Measurements from ENCODE around the gene SLC7A5.
"Not testable (repeated sequence)": the region's sequence is repeated elsewhere in the genome, so short reads cannot be mapped to it uniquely, and the experiment has no call there.

SLC7A5 gene

DNA sequence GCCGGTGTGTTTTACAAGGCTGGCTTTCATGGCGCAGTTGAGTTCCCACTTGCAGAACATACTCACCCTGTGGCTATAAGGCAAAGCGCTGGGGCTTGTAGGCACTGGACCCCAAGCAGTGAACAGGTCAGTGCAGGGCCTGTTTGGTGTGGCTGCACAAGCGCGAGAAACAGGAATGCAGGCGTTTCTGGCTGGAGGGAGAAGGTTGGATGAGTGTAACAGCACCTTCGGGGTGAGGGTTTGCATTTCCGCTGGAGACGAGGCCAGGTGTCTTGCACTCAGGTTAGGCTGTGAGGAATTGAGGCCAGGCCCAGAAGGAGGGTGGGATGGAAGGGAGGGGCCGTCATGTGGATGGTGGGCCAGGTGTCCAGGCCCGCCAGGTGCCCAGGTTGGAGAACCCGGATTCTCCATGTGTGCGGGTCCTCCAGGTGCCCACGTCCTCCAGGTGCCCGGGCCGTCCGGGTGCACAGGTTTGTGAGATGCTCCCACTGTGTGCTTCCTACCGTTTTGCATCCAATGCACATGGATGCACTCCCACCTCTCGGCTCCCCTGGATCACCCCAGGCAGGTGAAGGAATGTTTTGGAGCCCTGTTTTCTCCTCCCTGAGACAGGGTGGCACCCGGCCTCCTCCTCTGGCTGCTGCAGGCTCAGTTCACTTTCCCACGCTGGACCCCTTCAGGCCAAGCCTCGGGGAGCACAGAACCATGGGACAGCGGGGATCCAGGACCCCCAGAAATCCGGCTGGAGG lies 46.0 kb downstream of the SLC7A5 start:
- DNase-seq (ENCODE audit: low read depth in 3 of 3), result no peak

DNA sequence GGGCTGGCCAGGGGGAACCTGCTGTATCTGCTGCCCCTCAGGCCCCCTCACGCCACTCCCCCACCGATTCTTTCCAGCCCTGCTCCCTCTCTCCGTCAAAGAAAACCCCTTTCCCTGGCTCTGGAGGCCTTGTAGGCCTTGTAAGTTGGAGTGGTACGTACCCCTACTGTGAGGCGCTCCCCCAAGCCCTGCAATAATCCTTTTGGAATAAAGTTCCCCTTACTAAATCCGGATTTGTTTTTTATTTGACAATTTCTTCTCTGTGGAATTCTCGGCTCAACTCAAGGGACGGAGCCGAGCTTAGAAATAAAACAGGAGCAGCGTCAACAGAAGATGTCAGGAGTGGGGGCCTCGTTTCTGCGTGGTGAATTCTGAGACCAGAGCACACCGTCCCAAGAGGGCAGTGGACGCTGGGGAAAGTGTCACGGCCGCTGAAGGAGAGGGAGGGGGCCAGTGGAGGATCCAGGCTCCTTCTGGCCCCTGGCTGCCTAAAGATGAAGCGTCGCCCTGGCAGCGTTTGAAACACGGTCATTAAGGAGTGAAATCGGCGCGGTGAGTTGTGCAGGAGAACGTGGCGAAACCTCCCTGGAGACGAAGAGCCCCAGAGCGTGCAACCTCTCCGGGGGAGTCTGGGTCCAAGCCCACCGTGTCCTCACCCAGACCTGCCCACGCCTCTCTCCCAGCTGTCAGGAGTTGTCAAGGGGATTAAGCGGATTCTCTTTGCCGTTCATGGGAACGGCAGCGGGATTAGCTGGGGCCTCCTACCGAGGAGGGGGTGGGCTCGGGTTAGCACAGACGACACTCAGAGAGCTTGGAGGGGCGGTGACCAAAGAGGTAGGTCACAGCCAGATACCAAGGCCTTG lies 47.0 kb downstream of the SLC7A5 start:
- DNase-seq (ENCODE audit: low read depth in 3 of 3), result no peak

DNA sequence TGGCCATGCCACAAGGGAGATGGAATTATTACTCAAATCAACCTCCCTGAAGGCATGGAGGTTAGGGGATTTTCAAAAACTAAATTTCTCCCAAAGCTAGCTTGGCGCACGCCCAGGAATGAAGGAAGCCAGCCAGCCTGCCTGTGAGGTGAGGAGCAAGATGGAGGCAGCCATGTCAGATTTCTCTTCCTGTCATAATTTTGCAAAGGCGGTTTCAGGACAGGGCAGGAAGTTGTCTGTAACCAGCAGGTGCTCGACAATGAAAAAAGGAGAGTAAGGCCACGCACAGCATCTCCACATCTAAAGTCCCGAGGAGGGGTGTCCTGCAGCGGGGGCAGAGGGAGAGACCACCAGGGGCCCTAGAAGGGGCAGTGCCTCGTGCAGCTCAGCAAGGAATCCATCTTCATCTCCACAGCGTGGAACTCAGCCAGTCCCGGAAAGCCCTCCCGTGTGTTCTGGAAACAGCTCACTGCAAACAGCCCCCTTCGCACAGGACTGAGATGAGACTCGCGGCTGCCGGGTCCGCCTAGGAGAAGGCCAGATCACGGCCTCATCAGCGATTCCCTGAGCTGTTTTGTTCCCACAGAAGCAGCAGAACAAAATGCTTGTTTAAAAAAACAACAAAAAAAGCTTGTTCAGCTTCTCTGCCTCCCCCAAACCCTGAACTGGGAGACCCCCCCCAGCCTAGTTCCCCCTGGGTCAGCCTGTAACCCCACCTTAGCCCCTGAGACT lies 47.8 kb downstream of the SLC7A5 start:
- DNase-seq (ENCODE audit: low read depth in 3 of 3), result no peak

DNA sequence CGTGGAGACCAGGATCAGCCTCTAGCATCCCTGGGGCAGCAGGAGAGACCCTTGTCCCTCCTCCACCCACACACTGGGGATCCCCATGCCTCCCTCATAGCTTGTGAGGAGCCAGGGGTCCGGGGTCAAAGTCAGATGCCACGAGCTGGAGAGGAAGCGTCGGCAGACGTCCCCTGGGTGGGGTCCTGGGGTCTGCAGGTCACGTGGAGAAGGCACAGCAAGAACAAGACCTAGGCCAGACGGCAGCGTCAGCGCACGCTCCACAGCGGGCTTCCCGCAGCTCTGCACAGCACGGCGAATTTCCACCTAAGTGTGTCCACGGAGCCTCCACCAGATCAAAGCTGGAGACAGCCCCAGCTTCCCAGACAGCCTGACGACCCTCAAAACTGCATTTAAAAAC lies 49.3 kb downstream of the SLC7A5 start:
- no peak for DNase-seq (ENCODE audit: low read depth in 3 of 3)

DNA sequence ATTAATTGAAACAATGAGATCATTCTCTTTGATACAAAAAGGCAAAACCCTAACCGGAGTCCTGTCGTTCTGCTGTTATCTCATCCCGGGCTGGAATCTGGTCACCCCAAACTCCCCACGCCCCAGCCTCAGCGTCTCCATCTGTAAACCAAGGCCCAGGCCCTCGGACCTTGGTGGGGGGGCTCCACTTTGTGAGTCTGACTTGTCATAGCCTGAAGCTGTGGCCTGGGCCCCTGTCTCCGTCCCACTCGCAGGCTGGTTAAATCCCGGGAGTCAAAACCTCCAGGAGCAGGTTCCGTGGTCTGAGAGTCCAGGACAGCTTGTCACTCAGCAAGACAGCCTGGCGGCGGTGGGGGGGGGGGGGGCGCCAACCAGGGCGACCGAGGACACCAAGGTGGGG lies 50.0 kb downstream of the SLC7A5 start:
- DNase-seq (ENCODE audit: low read depth in 3 of 3), result no peak

DNA sequence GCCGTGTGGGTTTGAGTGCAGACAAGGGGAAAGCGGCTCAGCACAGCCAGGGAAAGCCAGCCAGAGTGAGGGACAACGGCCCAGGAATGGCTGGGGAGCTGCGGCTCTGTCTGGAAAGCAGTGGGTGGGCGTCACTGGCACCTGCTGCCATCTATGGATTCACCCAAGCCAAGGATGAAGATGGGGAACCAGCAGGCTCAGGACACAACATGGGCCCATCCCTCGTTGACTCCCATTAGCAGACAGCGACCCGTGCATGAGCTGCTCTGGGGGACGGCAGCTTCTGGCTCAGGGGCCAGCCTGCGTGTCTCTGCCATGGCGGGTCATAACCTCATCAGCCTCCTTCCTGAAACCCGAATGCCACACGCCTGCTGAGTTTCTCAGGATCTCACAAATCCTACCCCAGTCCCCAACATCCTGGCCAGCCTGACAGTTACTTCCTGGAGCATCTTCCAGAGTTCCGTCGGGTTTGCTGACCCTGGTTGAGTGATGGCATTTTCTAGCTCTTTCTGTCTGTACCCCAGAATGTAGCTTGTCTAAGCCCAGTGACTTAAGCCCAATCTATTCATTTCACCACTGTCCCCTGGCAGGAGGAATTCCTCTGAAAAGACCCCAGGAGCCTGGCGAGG lies 50.7 kb downstream of the SLC7A5 start:
- no peak for DNase-seq (ENCODE audit: low read depth in 3 of 3)

GRCh38 chr16:87817910-87818309 lies 51.4 kb downstream of the SLC7A5 start:
- no peak for DNase-seq (ENCODE audit: low read depth in 3 of 3)

GRCh38 chr16:87817370-87817769 lies 51.9 kb downstream of the SLC7A5 start:
- not testable (repeated sequence) for DNase-seq (ENCODE audit: low read depth in 3 of 3)

GRCh38 chr16:87816507-87817100 lies 52.7 kb downstream of the SLC7A5 start:
- DNase-seq (ENCODE audit: low read depth in 3 of 3), result no peak

- DNase-seq (ENCODE audit: low read depth in 3 of 3), result no peak
Observed at GRCh38 chr16:87815567-87815966, 53.7 kb downstream of the SLC7A5 start.

DNA sequence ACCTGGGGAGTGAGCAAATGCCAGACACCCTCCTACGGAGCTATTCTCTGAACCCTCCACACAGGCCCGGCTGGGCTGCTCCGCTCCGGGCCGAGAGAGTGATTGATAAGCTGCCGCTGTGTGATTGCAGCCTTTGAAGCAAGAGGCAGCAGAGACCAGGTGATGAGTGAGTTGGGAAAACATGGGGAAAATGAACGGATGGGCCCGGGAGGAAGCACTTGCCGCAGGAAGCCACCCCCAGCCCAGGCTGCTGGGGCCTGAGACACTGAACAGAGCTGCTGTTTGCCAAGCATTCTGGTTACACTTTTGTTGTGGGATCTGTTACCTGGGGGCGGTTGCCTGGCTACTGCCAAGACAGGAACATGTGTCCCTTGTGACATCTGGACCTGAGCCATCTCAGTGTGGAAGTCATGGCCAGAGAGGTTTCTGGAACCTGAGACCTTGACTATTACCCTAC lies 57.1 kb downstream of the SLC7A5 start:
- no peak for DNase-seq (ENCODE audit: low read depth in 3 of 3)

GRCh38 chr16:87811454-87811853 lies 57.9 kb downstream of the SLC7A5 start:
- DNase-seq (ENCODE audit: low read depth in 3 of 3), result not testable (repeated sequence)

DNA sequence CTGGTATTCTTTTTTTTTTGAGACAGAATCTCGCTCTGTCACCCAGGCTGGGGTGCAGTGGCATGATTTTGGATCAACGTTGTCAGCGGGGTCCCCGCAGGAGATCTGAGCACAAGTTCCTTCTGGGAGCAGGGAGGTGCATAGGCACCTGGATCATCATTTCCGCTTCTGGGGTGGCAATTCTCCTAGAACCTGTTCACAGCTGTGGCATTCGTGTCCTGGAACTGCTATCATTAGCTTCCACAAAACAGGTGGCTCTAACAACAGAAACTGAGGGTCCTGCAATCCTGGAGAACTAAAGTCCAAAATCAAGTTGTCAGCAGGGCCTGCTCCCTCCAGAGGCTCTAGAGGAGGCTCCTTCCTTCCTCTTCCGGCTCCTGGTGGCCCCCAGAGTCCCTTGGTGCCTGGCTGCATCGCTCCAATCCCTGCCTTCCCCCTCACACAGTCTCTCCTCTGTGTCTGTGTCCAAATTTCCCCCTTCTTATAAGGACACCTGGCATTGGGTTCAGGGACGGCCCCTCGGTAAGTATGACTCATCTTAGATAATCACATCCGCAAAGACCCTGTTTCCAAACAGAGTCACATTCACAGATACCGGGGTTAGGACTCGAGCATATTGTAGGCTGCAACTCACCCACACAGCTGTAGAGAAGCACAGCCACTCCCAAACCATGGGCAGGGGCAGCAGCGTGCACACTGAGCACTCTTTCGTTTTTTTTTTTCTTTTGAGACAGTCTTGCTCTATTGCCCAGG lies 60.0 kb downstream of the SLC7A5 start:
- no peak for DNase-seq (ENCODE audit: low read depth in 3 of 3)

GRCh38 chr16:87808108-87808507 lies 61.2 kb downstream of the SLC7A5 start:
- DNase-seq (ENCODE audit: low read depth in 3 of 3), result no peak

- DNase-seq (ENCODE audit: low read depth in 3 of 3), result peak in 1 of 3 experiments; percentile 49
Observed at GRCh38 chr16:87806641-87807546, 62.4 kb downstream of the SLC7A5 start.

GRCh38 chr16:87806261-87806640 lies 63.1 kb downstream of the SLC7A5 start:
- DNase-seq (ENCODE audit: low read depth in 3 of 3), result no peak

GRCh38 chr16:87803385-87803784 lies 65.9 kb downstream of the SLC7A5 start:
- DNase-seq (ENCODE audit: low read depth in 3 of 3), result no peak

DNA sequence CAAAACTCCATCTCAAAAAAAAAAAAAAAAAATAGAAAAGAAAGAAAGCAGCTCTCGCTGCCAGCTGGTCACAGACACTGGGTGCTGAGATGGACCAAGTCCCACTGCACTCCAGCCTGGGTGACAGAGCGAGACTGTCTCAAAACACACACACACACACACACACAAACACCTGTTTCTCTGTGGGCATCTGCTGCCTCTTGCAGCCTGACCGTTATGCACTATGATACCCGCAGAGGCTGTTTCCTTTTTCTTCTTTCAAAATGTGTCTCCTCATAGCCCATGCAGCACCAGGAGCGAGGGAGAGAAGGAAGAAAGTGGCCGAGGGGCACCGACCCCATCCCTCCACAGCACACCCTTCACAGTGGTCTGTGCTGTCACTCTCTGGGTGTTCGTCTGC lies 66.6 kb downstream of the SLC7A5 start:
- no peak for DNase-seq (ENCODE audit: low read depth in 3 of 3)

- no peak for DNase-seq (ENCODE audit: low read depth in 3 of 3)
Observed at GRCh38 chr16:87801679-87802259, 67.5 kb downstream of the SLC7A5 start.
